HG02943 (cell line): ENCODE data around the gene EPHB3.

ENCODE experiments used
- ATAC-seq: cut with Tn5 transposase; IDR thresholded peaks from one replicate; pipeline ENCODE4 v1.9.1; 2021; ENCODE audit warnings: mild to moderate bottlenecking, low read depth, moderate library complexity; ENCODE audit not compliant: unreplicated experiment

Gene EPHB3

GRCh38 chr3:184563561-184563925 is 2.0 kb downstream of the EPHB3 start:
- no peak for ATAC-seq

GRCh38 chr3:184563941-184564684 is 2.5 kb downstream of the EPHB3 start:
- ATAC-seq: no peak

GRCh38 chr3:184564685-184565385 is 3.2 kb downstream of the EPHB3 start:
- ATAC-seq: no peak

DNA sequence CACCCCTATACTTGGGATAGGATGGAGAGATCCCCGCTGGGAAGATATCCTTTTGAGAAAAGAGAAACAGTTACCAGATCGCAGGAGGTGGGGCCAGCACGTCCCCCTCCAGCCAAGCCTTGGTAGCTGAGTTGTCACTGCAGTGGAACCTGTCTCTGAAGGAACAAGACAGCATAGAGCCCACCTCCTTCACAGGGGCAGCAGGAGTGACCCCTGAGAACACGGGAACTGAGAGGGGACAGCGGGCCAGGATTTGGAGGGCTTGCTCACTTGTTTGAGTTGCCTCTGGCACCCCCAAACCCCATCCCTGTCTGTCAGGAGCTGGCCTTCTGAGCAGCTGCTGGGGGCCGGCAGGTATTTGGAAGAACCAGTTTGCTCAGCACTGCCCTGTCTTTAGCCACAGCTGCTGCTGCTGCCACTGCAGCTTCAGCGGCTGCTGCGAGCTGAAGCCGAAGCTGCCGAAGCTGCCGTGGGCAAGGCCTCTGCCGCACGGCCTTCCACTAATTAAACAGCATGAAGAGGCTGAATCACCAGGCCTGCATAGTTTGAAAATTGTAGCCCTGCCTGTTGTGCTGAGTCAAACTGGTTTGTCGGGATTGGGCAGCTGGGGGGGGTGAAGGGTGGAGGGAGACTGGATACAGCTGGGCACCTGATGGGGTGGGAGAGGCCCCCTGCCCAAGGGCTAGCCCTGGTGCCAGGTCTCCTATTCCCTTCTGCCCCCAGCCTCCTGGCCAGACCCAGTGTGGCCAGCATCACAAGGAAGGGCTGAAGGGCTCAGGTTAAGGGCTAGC is 4.0 kb downstream of the EPHB3 start:
- ATAC-seq: no peak

GRCh38 chr3:184566441-184567414 is 5.1 kb downstream of the EPHB3 start:
- no peak for ATAC-seq

DNA sequence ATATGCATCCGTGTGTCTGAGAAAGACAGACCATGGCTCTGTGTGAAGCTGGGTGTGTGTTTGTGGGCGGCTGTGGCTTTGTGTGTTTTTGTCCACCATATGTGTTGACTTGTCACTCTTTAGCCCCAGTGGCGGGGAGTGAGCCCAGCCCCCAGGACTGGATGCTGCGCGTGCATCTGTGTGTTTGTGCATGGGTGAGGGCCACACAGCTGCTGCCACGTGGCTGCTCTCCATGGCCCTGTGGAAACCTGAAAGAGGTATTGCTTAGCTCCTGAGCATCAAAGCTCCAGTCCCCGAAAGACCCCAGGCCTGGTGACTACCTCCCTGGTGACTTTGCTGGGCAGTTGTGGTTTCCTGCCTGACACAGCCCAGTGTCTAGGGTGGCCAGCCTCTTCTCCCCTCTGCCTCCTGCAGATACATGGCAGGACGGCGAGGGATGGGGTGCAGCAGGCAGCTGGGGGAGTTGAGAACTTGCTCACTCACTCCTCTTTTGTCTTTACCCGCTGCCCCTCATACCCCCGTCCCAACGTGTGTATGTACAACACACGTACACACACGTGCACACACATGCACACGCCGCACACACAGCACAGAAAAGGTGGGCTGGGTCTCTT is 6.5 kb downstream of the EPHB3 start:
- ATAC-seq: no peak

DNA sequence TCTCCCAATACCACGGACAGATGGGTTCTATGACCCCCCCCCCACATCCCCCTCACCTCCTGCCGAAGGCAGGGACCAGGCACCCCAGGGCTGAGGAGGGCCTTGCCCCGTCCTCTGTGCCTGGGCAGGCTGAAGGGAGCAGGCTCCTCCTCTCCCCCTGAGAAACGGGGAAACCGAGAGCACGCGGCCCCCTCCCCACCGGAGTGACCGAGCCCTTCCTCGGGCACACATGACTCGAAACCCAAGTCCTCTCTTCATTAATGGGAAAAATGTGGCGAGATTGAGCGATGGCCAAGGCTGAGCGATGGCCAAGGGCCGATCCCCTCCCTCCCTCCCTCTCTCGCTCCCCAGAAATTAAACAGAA is 7.0 kb downstream of the EPHB3 start:
- no peak for ATAC-seq

DNA sequence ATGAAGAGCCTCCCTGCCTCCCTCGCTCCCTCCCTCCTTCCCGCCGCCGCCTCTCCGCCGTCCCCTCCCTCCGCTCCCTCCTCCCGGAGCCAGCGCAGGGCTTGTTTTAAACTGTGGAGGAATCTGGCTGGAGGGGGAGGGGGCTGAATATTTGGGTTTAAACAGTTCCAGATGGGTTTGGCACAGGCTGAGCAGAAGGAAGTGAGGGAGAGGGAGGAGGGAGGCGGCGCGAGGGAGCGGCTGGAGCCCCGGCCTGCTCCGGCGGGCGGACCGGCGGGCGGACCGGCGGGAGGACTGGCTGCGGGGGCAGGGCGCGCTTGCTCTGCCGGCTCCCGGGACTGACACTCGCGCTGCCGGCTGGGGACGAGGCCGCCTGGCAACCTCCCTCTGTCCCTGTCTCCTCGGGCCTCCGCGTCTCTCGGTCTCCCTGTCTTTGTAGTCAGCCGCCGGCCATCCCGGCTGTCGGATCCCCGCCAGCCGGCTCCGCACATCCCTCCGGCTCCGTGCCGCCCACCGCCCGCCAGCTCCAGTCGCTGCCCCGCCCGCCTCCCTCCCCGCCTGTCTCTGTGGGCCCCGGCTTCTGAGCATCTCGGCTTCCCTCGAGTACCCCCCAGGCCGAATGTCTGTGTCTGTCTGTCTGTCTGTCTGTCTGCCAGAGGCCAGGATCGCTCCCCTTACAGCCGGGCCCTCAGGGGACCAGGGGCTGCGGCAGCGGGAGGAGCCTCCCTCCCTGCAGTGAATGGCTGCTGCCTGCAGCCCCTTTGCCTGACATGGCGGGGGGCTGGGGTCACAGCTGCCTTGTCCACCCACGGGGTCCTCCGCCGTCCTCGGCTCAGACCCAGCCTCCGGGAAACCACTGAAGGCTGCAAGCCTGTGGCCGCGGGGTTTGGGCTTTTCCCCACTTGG is 7.6 kb downstream of the EPHB3 start:
- ATAC-seq: no peak

DNA sequence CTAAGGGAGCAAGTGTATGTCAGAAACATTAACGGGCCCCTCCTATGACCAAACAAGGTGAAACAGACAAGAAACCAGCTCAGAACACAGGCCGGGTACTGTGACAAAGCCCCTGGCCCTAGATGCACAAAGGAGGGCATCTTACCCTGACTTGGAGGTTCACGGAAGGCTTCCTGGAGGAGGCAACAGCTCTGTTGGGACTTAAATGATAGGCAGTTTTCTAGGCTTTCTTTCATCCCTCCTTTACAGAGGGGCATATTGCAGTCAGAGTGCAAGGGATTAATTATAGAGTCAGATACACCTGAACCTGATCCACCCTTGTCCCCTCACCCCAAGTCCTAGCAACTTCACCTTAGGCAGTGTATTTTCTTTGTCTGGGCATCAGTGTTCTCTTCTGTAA is 8.4 kb downstream of the EPHB3 start:
- no peak for ATAC-seq

GRCh38 chr3:184570489-184570888 is 8.9 kb downstream of the EPHB3 start:
- no peak for ATAC-seq

- ATAC-seq: no peak
Observed at GRCh38 chr3:184571750-184572377, 10.3 kb downstream of the EPHB3 start.

- ATAC-seq: no peak
Observed at GRCh38 chr3:184572633-184573270, 11.2 kb downstream of the EPHB3 start.

GRCh38 chr3:184574515-184575417 is 13.2 kb downstream of the EPHB3 start:
- no peak for ATAC-seq

- no peak for ATAC-seq
Observed at GRCh38 chr3:184575701-184576100, 14.1 kb downstream of the EPHB3 start.

DNA sequence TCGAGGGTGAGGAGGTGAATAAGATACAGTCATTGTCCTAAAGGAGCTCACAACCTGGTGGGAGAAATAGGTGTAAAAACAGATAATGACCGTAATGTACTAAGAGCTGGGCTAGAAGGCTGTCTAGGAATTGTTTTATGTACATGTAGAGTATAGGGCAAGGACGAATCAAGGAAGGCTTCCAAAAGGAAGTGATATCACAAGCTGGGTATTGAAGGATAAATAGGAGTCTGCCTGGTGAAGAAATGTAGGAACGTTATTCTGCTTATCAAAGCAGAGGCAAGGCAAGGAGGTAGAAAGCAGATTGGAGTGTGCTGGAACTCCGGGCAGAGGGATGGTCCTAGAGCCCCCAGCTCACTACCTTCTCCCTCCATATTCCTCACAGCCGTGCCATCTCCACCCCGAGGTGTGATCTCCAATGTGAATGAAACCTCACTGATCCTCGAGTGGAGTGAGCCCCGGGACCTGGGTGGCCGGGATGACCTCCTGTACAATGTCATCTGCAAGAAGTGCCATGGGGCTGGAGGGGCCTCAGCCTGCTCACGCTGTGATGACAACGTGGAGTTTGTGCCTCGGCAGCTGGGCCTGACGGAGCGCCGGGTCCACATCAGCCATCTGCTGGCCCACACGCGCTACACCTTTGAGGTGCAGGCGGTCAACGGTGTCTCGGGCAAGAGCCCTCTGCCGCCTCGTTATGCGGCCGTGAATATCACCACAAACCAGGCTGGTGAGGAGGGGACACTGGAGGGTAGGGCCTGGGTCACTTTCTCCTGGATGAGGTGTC is 15.1 kb downstream of the EPHB3 start:
- ATAC-seq: no peak

GRCh38 chr3:184577546-184577945 is 16.0 kb downstream of the EPHB3 start:
- no peak for ATAC-seq
